ENCODE results near the gene LIFR.

- TF ChIP-seq CREB1 (IDR thresholded peaks at IDR 0.05; ENCODE audit: low read depth), result no peak
- TF ChIP-seq ZBTB7A (IDR thresholded peaks at IDR 0.05; ENCODE audit: low read depth), result no peak
- TF ChIP-seq, protein P1, sequence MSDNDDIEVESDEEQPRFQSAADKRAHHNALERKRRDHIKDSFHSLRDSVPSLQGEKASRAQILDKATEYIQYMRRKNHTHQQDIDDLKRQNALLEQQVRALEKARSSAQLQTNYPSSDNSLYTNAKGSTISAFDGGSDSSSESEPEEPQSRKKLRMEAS (IDR thresholded peaks at IDR 0.05), result no peak
- TF ChIP-seq TAF1 (IDR thresholded peaks at IDR 0.05; ENCODE audit: low read depth), result no peak
- TF ChIP-seq EP300 (IDR thresholded peaks at IDR 0.05; ENCODE audit: borderline replicate concordance), result no peak
- TF ChIP-seq TCF12 (IDR thresholded peaks at IDR 0.05; ENCODE audit: low read depth), result no peak
- TF ChIP-seq REST (IDR thresholded peaks at IDR 0.05; ENCODE audit: low read depth), result no peak
- no peak for TF ChIP-seq NFIC (IDR thresholded peaks at IDR 0.05)
Measured at GRCh38 chr5:38434966-38435705, 121.3 kb downstream of the LIFR start.
